ENCODE measurements around the gene CACNB2.

Gene CACNB2

DNA sequence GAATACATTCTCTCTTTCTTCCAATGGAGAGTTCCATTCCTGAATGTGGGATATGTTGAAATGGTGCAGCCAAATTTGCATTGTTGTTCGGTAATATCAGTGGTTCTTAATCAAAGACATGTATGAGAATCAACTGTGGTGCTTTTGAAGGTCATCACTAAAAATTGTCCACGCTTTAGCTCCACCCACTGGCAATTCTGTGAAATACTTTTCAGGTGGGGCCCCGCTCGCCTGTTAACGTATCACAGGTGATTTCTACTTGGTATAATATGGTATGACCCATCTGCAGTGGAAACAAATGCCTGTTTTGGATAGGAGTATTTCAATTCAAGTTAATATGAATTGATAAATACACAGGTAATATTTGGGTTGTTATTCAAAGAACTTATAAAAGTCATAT, 332.8 kb downstream of the CACNB2 start:
- DNase-seq, result no peak

DNA sequence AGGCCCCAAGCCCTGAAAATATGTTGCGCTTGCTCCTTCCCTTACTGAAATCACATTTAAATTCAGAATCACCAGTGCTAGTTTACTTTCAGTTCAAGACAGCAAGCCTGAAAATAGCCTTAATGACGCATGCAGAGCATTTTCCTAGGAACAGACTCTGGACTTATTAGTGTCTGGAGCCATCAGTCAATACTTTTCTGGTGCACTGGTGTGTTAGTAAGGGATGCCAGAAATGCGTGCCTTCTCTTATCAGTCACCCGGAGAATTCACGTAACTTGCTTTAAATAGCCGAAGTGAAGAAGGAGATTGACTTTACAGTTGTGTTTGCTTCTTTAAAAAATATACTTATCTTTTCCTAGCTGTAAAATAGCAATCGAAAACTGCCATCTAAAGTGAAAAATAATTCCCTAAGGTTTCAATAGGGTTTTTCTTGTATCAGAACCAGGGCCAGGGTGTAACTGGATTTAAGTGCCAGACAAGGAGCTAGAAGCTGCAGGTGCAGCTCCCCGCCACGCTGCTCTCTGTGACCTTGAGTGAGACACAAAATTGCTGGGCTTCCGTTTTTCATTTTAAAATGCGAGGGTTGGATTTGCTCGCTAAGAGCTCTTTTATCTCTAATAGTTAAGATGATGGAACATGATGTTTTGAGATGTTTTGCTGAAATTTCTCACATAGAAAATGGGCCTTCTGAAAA, 333.3 kb downstream of the CACNB2 start:
- DNase-seq, result no peak

- no peak for DNase-seq
Observed at GRCh38 chr10:18474118-18474455, 333.9 kb downstream of the CACNB2 start.

- DNase-seq, result no peak
Observed at GRCh38 chr10:18476076-18476647, 335.9 kb downstream of the CACNB2 start.

- no peak for DNase-seq
Observed at GRCh38 chr10:18478354-18478753, 338.1 kb downstream of the CACNB2 start.

GRCh38 chr10:18479502-18479901, 339.3 kb downstream of the CACNB2 start:
- DNase-seq, result no peak

DNA sequence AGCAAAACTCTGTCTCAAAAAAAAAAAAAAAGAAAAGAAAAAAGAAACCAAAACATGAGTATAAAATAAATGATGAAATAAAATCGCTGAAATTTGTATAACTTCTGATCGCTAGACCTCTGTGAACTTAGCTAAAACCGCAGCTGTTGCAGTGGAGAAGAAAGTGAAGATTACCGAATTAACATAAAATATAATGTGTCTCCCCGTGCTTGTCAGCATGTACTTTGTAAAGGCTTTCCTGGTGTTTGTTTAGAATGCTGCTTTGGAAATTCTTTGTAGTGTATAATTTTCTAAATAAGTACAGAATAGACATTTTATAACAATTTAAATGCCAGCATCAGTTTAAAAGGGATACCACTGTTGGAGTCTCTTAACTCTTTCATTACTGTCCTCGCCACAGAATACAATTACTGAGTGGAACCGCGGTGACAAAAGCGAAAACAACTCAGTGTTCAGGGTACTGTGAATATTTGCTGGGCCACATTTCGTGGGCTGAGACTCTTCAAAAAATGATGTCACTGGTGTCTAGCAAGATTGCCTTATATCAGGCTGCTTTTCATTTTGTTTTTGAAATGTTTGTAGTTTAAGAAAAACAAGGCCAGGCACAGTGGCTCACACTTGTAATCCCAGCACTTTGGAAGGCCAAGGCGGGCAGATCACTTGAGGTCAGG, 343.4 kb downstream of the CACNB2 start:
- no peak for DNase-seq

- DNase-seq, result no peak
Observed at GRCh38 chr10:18486438-18486837, 346.2 kb downstream of the CACNB2 start.

- DNase-seq, result no peak
Observed at GRCh38 chr10:18490755-18491154, 350.5 kb downstream of the CACNB2 start.

DNA sequence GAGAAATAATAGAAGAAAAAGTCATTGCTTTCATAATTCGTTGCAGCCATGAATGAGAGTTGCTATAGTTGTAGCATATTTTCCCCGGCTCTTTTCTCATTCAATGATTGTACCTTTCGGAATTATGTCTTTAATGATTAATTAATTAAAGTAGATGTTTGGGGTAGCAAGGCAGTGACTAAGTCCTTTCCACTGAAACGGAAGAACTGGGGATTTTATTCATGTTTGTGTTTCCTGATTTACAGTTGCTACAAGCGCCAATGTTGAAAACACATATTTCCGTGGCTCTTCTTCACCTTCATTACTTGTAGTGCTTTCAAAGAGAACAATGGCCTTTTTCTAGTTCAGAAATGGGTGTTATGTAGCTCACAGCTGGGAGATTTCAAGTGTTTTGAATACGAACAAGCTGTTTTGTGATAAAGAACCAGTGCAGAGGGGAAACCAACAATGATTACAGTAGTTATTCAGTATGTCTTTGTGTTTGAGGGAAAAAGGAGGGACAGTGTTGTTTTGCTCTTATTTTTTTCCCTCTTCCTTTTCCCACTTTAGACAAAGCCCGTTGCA, 357.7 kb downstream of the CACNB2 start:
- no peak for DNase-seq

GRCh38 chr10:18498998-18499397, 358.8 kb downstream of the CACNB2 start:
- DNase-seq, result no peak

DNA sequence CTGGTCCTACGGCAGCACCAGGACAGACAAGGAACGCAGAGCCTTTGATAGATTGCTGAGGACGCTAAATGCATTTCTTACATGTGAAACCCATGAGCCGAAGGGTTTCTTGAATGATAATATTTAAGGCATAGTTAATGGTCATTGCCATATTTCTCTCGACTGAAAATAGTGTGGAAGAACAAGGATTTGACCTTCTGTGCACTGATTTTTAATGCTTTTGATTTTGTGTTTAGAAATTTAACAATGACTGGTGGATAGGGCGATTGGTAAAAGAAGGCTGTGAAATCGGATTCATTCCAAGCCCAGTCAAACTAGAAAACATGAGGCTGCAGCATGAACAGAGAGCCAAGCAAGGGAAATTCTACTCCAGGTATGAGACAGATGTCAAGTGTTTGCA, 360.4 kb downstream of the CACNB2 start:
- no peak for DNase-seq

DNA sequence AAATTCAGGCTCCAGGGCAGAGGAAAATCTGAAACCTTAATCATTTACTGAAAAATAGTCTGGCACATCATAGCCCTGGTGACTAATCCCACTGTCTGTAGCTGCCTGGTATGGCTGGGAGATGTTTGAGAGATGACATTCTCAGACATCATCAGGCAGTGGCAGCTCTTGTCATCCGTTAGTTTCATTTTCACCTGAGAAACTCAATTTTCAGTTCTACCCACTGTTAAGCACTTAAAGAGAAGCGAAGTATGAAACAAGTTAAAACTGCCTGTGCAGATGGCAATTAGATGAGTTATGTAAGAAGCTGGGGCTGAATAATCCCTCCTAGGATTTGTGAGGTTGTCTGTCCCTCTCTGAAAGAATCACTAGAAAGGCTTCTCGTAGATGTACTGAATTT, 361.0 kb downstream of the CACNB2 start:
- no peak for DNase-seq

DNA sequence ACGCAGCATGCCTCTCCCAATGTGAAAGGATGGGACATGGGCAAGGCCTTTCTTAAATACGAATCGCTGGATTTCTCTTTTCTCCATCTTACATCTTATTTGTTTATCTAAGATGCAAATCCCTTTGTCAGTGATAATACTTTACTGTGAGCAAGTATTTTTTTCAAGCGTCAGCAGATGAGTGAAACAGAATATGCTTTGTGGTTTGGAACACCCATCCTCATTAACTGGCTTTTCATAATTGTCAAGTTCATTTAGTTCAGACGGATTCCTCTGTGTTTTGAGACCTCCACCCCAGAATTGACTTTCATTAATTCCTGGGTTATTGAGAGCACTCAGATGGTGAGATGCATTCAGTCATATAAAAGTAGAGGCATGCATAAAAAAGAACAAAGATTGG, 361.4 kb downstream of the CACNB2 start:
- DNase-seq, result no peak

- no peak for DNase-seq
Observed at GRCh38 chr10:18504161-18504560, 363.9 kb downstream of the CACNB2 start.

GRCh38 chr10:18505456-18506118, 365.4 kb downstream of the CACNB2 start:
- no peak for DNase-seq

GRCh38 chr10:18508587-18508986, 368.4 kb downstream of the CACNB2 start:
- no peak for DNase-seq

GRCh38 chr10:18514537-18514936, 374.3 kb downstream of the CACNB2 start:
- no peak for DNase-seq

- no peak for DNase-seq
Observed at GRCh38 chr10:18516851-18517250, 376.6 kb downstream of the CACNB2 start.

GRCh38 chr10:18523025-18523424, 382.8 kb downstream of the CACNB2 start:
- no peak for DNase-seq

- no peak for DNase-seq
Observed at GRCh38 chr10:18523858-18524257, 383.6 kb downstream of the CACNB2 start.

GRCh38 chr10:18527687-18528086, 387.5 kb downstream of the CACNB2 start:
- no peak for DNase-seq

GRCh38 chr10:18528292-18528691, 388.1 kb downstream of the CACNB2 start:
- DNase-seq, result no peak

Data from NCI-H2029 (cell line).